ENCODE data around the gene IGDCC3.

GRCh38 chr15:65412556-65412955, 34.8 kb upstream of the IGDCC3 start:
- TF ChIP-seq CTCF (IDR thresholded peaks at IDR 0.05; ENCODE audit: insufficient read depth, low read length, poor library complexity, severe bottlenecking), result no peak
- TF ChIP-seq EZH2phosphoT487 (conservative IDR thresholded peaks at IDR 0.05; ENCODE audit: low read length), result no peak
